DOHH2 (cell line): ENCODE measurements around the gene VPS52.
A peak's percentile ranks its signal among the peaks of the same experiment; 100 is the strongest.

Experiments
- H3F3A ChIP-seq: fragments of 200-600 bp; sonication (generic), shearing (Covaris generic); 2 replicates; pipeline ENCODE4 v1.6.0; 2016; ENCODE audit warnings: antibody characterized with exemption, mild to moderate bottlenecking; ENCODE audit not compliant: control insufficient read depth, insufficient read depth
- H3K27ac ChIP-seq: fragments of 200-600 bp; sonication (generic); 2 replicates; pipeline ENCODE4 v1.5.1; 2014; ENCODE audit warnings: low read depth, mild to moderate bottlenecking, low read length, moderate library complexity
- H3K27me3 ChIP-seq: fragments of 200-600 bp; sonication (generic); 2 replicates; pipeline ENCODE4 v1.6.1; 2014; ENCODE audit warnings: mild to moderate bottlenecking, low read length, mixed read lengths; ENCODE audit not compliant: control insufficient read depth
- H3K36me3 ChIP-seq: fragments of 200-600 bp; sonication (generic); 2 replicates; pipeline ENCODE4 v1.6.1; 2014; ENCODE audit warnings: mild to moderate bottlenecking, low read length, moderate library complexity, mixed read lengths; ENCODE audit not compliant: control insufficient read depth
- H3K4me1 ChIP-seq: fragments of 200-600 bp; sonication (generic); 2 replicates; pipeline ENCODE4 v1.6.1; 2014; ENCODE audit warnings: mild to moderate bottlenecking, low read length, mixed read lengths; ENCODE audit not compliant: control insufficient read depth
- H3K4me2 ChIP-seq: fragments of 200-600 bp; sonication (generic); 2 replicates; pipeline ENCODE4 v1.6.0; 2014; ENCODE audit warnings: mild to moderate bottlenecking, low read length, moderate library complexity
- H3K4me3 ChIP-seq: fragments of 200-600 bp; sonication (generic); 2 replicates; pipeline ENCODE4 v1.5.1; 2014; ENCODE audit warnings: mild to moderate bottlenecking, low read length, mixed read lengths
- H3K79me2 ChIP-seq: fragments of 200-600 bp; sonication (generic); 2 replicates; pipeline ENCODE4 v1.6.1; 2014; ENCODE audit warnings: mild to moderate bottlenecking, low read length, mixed read lengths; ENCODE audit not compliant: control insufficient read depth
- H3K9me2 ChIP-seq: fragments of 200-600 bp; sonication (generic); replicated peaks from 2 replicates; pipeline ENCODE4 v1.6.1; 2014; ENCODE audit warnings: mild to moderate bottlenecking, low read length, mixed read lengths; ENCODE audit not compliant: control insufficient read depth
- H3K9me3 ChIP-seq: fragments of 200-600 bp; sonication (generic); 2 replicates; pipeline ENCODE4 v1.6.1; 2014; ENCODE audit warnings: antibody characterized with exemption, low read length, mixed read lengths; ENCODE audit not compliant: control insufficient read depth, insufficient read depth
- H4K20me1 ChIP-seq: fragments of 200-600 bp; sonication (generic); 2 replicates; pipeline ENCODE4 v1.6.0; 2014; ENCODE audit warnings: low read depth, mild to moderate bottlenecking, antibody characterized with exemption, low read length, moderate library complexity; ENCODE audit not compliant: control insufficient read depth, insufficient read depth
- EZH2phosphoT487 ChIP-seq: fragments of 200-600 bp; sonication (generic); IDR thresholded peaks from 2 replicates; pipeline ENCODE4 v1.6.1; 2017; ENCODE audit warnings: borderline replicate concordance, mild to moderate bottlenecking, antibody characterized with exemption, low read length, moderate library complexity, mixed read lengths
- TF ChIP-seq, protein P1 (sequence below): fragments of 200-600 bp; sonication (generic); IDR thresholded peaks from one replicate; pipeline ENCODE4 v1.5.1; 2014; ENCODE audit warnings: antibody characterized with exemption, mild to moderate bottlenecking, low read depth, low read length; ENCODE audit not compliant: poor library complexity, severe bottlenecking

VPS52 gene

DNA sequence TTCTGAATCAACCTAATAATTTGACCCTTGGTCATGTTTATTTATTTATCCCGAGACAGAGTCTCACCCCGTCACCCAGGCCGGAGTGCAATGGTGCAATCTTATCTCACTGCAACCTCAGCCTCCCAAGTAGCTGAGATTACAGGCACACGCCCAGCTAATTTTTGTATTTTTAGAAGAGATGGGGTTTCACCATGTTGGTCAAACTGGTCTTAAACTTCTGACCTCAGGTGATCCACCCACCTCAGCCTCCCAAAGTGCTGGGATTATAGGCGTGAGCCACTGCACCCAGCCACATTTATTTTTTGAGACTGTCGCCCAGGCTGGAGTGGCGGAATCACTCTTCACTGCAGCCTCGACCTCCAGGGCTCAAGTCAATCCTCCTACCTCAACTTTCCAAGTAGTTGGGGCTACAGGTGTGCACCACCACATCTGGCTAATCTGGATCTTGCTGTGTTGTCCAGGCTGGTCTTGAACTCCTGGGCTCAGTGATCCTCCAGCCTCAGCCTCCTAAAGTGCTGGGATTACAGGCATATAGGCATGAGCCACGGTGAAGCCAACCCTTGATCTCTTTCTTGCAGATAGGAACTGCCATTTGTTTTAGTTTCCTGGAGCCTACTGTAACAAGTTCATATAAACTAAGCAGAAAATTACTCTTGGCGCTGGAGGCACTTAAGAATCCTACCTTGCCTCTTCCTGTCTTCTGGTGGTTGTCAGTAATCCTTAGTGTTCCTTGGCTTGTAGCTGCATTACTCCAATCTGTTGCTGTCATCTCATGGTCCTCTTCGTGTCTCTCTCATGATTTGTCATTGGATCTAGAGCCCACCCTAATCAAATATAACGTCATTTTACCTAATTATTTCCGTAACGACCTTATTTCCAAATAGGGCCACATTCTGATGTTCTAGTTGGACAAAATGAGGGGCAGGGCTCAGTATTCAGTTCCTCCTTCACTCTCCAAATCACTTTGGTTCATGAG lies 2.5 kb upstream of the VPS52 start:
- peak overlapping the region; percentile 80 for H3K27ac ChIP-seq
- H3K4me3 ChIP-seq = peak overlapping the region; percentile 93
- H3K9me2 ChIP-seq = no peaks in the 10 kb centered on the region
- H3K36me3 ChIP-seq = peaks cover 82% of the 10 kb centered on the region
- peaks cover 66% of the 10 kb centered on the region for H3K79me2 ChIP-seq
- peaks cover 66% of the 10 kb centered on the region for H3F3A ChIP-seq
- H3K4me1 ChIP-seq = peaks cover 62% of the 10 kb centered on the region
- no peak for TF ChIP-seq EZH2phosphoT487
- TF ChIP-seq, protein P1, sequence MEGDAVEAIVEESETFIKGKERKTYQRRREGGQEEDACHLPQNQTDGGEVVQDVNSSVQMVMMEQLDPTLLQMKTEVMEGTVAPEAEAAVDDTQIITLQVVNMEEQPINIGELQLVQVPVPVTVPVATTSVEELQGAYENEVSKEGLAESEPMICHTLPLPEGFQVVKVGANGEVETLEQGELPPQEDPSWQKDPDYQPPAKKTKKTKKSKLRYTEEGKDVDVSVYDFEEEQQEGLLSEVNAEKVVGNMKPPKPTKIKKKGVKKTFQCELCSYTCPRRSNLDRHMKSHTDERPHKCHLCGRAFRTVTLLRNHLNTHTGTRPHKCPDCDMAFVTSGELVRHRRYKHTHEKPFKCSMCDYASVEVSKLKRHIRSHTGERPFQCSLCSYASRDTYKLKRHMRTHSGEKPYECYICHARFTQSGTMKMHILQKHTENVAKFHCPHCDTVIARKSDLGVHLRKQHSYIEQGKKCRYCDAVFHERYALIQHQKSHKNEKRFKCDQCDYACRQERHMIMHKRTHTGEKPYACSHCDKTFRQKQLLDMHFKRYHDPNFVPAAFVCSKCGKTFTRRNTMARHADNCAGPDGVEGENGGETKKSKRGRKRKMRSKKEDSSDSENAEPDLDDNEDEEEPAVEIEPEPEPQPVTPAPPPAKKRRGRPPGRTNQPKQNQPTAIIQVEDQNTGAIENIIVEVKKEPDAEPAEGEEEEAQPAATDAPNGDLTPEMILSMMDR = no peak
- H3K9me3 ChIP-seq = no peaks in the 10 kb centered on the region
- H4K20me1 ChIP-seq = peaks cover 25% of the 10 kb centered on the region
- peak overlapping the region; percentile 99 for H3K4me2 ChIP-seq
- H3K27me3 ChIP-seq = no peaks in the 10 kb centered on the region

DNA sequence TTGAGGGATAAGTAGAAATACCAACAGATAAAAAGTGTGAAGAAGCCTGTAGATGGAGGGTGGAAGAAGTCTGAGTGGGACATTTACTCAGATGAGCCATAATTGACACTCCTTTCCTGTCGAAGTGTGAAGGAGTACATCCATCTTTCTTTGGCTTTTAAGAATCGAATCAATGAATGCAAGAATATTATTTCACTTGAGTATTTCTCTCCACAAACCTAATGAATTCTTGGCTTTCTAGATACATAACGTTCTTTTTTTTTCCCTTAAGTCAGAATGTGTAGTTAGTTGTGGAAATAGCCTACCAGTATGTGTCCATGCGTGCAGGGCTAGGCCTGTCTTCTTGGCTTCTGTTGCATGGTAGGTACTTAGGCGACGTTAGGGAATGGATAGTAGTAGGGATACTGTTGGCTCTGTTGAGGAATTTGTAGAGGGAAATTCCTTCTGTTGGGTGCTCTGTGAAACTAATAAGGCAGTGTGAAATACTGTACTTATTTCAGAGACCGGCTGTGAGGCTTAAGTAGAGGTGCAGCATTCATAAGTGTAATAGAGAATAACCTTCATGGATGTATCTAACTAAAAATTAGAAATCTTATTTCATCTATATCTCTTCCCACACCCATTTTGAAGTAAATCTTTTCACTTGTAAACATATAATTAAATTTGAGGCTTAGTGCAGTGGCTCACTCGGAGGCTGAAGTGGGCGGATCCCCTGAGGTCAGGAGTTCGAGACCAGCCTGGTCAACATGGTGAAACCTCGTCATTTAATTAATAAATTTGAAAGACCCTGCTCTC lies 1.6 kb upstream of the VPS52 start:
- TF ChIP-seq, protein P1 = no peak
- no peak for TF ChIP-seq EZH2phosphoT487
- peaks cover 58% of the 10 kb centered on the region for H3K4me1 ChIP-seq
- H3K36me3 ChIP-seq = peaks cover 82% of the 10 kb centered on the region
- peaks cover 61% of the 10 kb centered on the region for H3F3A ChIP-seq
- no peaks in the 10 kb centered on the region for H3K9me3 ChIP-seq
- H4K20me1 ChIP-seq = peaks cover 25% of the 10 kb centered on the region
- peaks cover 67% of the 10 kb centered on the region for H3K79me2 ChIP-seq
- H3K4me2 ChIP-seq = peak overlapping the region; percentile 99
- H3K27ac ChIP-seq = peak overlapping the region; percentile 80
- peak overlapping the region; percentile 93 for H3K4me3 ChIP-seq
- H3K9me2 ChIP-seq = no peaks in the 10 kb centered on the region
- no peaks in the 10 kb centered on the region for H3K27me3 ChIP-seq

DNA sequence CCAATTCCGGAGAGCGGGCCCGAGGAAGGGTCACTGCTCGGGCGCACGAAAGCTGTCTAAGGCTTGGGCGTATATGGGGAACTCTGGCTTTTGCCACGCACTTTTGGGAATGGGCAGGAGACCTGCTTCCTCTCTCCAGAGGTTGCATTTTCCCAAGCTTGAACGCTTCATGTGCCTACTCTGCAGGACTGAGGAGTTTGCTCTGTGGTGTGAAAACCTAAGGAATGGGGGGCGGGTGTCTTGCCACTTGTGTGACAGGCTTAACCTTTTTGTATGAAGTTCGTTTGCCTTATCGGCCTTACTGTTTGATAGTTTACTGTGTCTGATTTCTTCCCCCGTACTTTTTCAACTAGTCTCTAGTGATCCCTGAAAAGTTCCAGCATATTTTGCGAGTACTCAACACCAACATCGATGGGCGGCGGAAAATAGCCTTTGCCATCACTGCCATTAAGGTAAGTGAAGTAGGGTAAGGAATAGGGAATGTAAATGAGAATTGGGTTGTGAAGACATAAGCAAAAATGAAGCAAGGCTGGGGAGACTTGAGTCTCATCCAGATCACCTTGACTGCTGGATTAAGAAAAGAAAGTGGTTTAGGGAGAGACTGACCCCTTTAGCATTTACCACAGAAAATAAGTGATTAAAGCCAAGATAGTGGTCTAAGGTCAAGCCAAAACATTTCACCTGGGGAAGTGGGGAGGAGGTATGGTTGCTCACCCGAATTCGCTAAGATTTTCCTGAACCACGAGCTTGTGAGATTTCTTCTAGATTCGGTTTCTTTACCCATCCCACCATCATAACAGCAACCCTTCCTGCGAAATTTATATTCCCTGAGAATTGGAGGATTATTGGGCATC lies 826 bp upstream of the VPS52 start:
- TF ChIP-seq, protein P1 = no peak
- TF ChIP-seq EZH2phosphoT487 = no peak
- peak overlapping the region; percentile 93 for H3K4me3 ChIP-seq
- peaks cover 25% of the 10 kb centered on the region for H4K20me1 ChIP-seq
- peaks cover 82% of the 10 kb centered on the region for H3K36me3 ChIP-seq
- H3K27me3 ChIP-seq = no peaks in the 10 kb centered on the region
- peak overlapping the region; percentile 99 for H3K4me2 ChIP-seq
- peaks cover 50% of the 10 kb centered on the region for H3K4me1 ChIP-seq
- peak overlapping the region; percentile 80 for H3K27ac ChIP-seq
- H3K9me2 ChIP-seq = no peaks in the 10 kb centered on the region
- no peaks in the 10 kb centered on the region for H3K9me3 ChIP-seq
- peaks cover 53% of the 10 kb centered on the region for H3F3A ChIP-seq
- peaks cover 67% of the 10 kb centered on the region for H3K79me2 ChIP-seq
